Measurements from ENCODE around the gene ALLC.

GRCh38 chr2:3664925-3665324, 6.9 kb downstream of the ALLC start:
- no peak for TF ChIP-seq CTCF (IDR thresholded peaks at IDR 0.05)
- TF ChIP-seq POLR2A (IDR thresholded peaks at IDR 0.05): no peak
